ENCODE measurements around the gene ITPR1. TPM values are rescaled to one million over a fixed set of nuclear protein-coding genes. Genes with fewer than 3 reads are reported as not detected.
"Not testable (repeated sequence)": the region's sequence is repeated elsewhere in the genome, so short reads cannot be mapped to it uniquely, and the experiment has no call there.

Gene ITPR1
- polyA plus RNA-seq, 1 donor = 16.4 TPM

DNA sequence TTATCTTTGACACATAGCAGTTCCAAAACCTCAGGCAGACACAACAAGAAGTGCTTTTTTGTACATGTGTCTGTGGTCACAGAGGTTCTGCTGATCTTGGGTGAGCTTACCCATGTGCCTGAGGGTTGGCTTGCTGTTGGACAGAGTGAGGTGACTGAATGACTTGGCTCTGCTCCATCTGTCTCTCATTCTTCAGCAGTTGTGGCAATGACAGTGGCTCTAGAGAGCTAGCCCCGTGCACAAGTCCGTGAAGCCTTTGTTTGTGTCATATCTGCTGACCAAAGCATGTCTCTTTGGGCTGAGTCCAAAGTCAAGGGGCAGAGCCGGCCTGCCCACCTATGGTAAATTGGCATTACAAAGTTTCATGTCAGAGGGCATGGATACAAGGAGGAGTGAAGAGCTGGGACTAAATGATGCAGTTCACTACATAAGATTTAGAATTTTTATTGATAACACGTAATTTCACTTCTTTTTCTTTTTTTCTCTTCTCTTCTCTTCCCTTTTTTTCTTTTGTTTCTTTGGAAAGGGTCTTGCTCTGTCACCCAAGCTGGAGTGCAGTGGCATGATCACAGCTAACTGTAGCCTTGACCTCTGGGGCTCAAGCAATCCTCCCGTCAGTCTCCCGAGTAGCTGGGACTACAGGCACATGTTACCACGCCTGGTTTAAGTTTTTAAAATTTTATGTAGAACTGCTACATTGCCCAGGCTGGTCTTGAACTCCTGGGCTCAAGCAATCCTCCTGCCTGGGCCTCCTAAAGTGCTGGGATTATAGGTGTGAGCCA is 77.9 kb downstream of the ITPR1 start:
- no peak for DNase-seq (ENCODE audit: low read depth)

- DNase-seq (ENCODE audit: low read depth) = no peak
These were observed 78.7 kb downstream of the ITPR1 start for GRCh38 chr3:4571690-4572334.

DNA sequence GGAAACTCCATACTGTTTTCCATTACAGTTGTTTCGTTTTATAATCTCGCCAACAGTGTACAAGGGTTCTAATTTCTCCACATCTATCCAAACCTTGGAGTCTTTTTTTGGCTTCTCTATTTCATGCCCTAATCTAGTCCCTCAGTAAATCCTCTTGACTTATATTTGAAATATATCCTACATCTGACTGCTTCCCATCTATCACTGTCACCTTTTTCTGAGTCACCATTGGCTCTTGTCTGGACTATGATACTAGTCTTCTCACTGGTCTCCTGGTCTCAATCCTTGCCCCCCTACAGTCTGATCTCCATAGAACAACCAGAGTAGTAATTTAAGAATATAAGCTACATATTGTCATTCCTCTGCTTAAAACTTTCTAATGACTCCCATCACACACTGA is 80.0 kb downstream of the ITPR1 start:
- DNase-seq (ENCODE audit: low read depth) = no peak

DNA sequence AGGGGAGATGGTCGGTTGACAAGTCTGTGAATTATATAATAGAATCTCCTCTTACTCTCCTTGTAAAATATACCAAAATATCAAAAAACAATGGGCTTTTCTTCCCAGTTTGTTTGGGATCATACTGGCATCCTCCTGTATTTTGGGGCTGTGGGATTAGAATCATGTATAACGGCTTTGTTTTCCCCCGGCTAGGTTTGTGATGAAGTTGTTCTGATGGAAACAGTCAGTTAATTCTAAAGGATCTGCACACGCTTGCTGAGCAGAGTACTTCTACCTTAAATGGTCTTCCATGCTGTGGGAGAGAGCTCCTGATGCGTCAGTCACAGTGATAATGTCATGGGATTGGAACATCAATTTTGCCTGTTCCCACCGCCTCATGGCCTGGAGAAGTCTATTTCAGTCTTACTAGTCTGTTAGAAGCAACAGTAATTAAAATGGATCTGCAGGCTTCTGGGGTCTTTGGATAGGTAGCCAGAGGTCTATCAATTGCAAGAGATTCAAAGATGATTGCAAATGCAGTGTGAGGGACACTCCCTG is 81.3 kb downstream of the ITPR1 start:
- no peak for DNase-seq (ENCODE audit: low read depth)

DNA sequence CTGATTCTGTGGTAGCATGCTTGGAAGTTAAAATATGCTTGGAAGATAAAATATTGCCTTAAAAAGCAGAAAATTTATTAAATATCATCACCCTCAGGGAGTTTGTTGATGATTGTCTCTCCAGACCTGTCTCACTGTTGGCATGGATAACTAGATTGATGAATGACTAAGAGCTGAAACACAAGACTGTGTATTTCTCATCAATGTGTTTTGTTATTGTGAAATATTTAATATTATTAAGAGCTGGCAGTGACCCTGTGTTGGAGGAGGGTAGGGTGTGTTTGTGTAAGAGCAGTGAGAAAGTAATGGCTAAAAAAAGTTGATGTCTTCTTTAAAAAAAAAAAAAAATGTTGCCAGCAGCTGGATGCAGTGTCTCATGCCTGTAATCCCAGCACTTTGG is 82.2 kb downstream of the ITPR1 start:
- no peak for DNase-seq (ENCODE audit: low read depth)

GRCh38 chr3:4577721-4578120 is 84.6 kb downstream of the ITPR1 start:
- no peak for DNase-seq (ENCODE audit: low read depth)

GRCh38 chr3:4580346-4581123 is 87.4 kb downstream of the ITPR1 start:
- no peak for DNase-seq (ENCODE audit: low read depth)

- no peak for DNase-seq (ENCODE audit: low read depth)
These were observed 87.9 kb downstream of the ITPR1 start for GRCh38 chr3:4581124-4581424.

GRCh38 chr3:4581498-4581897 is 88.3 kb downstream of the ITPR1 start:
- DNase-seq (ENCODE audit: low read depth) = no peak

DNA sequence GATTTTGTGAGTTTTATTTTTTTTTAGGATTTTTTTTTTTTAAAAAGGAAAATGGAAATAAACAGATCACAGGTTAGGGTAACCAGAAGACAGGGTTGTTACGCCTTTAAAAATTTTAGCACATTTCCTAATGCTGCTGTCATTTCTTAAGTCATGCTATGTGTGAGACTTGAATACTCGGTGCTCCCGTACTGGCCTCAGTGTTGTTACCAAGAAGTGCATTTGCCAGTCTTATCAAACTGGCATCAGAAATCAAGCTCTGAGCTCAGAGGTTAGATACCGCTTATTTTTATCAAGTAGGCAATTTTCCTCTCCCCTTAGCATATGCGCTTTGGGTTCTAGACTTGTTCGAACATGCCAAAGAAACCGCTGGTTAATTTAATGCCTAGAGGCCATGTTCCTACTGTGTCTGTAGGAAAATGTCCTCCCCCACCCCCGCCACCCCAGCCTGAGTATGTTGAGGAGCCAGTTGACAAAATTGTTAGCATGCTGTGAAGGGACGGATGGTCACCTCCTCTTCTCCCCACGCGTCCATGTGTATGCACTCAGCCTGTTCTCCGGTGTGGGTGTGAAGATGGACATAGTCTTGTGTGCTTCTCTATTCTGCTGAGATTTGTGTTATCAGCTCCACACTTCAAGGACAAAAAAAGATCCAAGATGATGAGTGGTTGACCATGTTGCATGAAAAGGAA is 88.9 kb downstream of the ITPR1 start:
- no peak for DNase-seq (ENCODE audit: low read depth)

- DNase-seq (ENCODE audit: low read depth) = no peak
These were observed 89.5 kb downstream of the ITPR1 start for GRCh38 chr3:4582624-4583023.

- DNase-seq (ENCODE audit: low read depth) = peak; percentile 51
These were observed 90.3 kb downstream of the ITPR1 start for GRCh38 chr3:4583416-4583815.

- DNase-seq (ENCODE audit: low read depth) = no peak
These were observed 91.5 kb downstream of the ITPR1 start for GRCh38 chr3:4584456-4585249.

DNA sequence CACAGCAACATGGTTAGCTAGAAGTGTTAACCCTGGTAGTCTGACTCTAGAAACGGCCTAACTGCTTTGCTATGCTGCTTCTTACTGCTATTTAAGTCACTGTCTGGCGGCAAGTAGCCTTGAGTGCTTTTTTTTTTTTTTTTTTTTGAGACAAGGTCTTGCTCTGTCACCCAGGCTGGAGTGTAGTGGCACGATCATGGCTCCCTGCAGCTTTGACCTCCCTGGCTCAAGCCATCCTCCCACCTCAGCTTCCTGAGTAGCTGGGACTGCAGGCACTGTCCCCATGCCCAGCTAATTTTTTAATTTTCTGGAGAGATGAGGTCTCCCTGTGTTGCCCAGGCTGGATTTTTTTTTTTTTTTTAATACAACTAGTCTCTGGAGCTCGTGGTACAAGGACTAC is 93.2 kb downstream of the ITPR1 start:
- no peak for DNase-seq (ENCODE audit: low read depth)

DNA sequence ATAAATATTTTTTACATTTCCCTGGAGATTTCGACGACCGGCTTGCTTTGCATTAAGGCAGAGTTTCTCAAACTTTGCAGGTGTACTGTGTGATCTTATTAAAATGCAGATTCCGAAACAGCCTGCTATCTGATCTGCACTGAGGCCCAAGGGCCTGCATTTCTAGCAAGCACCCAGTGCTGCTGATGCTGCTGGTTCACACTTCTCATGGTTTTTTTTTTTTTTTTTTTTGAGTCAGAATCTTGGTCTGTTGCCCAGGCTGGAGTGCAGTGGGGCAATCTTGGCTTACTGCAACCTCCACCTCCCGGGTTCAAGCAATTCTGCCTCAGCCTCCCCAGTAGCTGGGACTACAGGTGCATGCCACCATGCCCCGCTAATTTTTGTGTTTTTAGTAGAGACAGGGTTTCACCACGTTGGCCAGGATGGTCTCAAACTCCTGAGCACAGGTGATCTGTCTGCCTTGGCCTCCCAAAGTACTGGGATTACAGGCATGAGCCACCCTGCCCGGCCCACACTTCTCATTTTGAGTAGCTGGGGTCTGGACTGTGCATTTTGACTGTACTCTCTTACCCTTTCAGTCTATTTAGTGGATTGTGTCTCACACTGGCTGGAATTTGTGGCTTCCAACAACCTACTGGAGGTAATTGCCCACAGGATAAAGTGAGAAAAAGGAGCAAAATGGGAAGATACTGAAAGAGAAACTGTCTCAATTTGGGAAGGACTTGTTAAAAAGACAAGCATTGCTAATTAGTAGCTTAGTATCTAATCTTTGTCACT is 94.1 kb downstream of the ITPR1 start:
- no peak for DNase-seq (ENCODE audit: low read depth)

GRCh38 chr3:4587838-4588105 is 94.6 kb downstream of the ITPR1 start:
- DNase-seq (ENCODE audit: low read depth) = no peak

GRCh38 chr3:4588466-4588865 is 95.3 kb downstream of the ITPR1 start:
- DNase-seq (ENCODE audit: low read depth) = no peak

DNA sequence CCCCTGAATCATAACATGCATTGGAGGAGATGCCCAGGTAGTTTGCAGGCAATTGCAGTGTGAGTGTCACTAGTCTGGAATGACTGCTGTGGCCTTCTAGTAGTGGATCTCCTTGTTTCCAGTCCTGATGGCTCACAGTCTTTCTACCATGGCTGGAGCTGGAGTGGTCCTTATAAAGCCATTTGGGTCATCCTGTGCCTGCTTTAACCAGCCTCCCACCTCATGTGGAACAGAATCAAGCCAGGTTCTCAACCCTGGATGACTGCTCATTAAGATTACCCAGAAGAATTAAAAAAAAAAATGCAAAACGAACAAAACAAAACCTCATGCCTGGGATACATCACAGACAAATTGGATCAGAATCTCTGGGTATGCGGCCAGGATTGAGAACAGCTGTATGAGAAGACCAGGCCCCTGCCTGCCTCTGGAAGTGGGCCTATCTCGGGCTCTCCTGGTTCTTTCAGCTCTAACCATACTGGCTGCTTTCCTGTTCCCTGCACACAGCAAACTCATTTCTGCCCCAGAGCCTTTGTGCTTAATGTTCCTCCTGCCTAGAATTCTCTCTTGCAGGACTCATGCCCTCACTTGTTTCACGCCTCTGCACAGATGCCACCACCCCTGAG is 96.4 kb downstream of the ITPR1 start:
- DNase-seq (ENCODE audit: low read depth) = no peak

- DNase-seq (ENCODE audit: low read depth) = not testable (repeated sequence)
These were observed 97.7 kb downstream of the ITPR1 start for GRCh38 chr3:4590849-4591248.

DNA sequence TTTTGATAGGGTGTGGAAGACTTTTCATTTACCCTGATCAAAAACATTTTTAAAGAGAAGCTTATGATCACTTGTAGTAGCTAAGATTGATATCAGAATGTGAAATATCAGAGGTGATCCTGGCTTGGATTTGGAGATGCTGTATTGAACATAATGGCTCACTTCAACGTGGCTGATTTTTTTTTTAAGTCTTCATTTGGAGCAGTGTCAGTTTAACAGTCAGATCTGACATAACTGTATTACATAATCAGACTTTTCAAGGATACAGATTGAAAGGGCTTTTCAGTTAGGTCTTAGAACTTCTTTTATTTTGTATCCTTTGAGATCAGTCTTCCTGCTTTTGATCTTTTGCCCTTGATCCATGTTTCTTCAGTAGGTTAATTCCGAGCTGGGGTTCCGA is 98.5 kb downstream of the ITPR1 start:
- DNase-seq (ENCODE audit: low read depth) = no peak
